BLaER1 treated with 17β-estradiol and CSF1 and Interleukin-3, amounts not matched to agents 10 nM and 100 nM (cell line): ENCODE results near the gene NAA38.
"Not testable (repeated sequence)": the region's sequence is repeated elsewhere in the genome, so short reads cannot be mapped to it uniquely, and the experiment has no call there.

ENCODE experiments used
- H3K27ac ChIP-seq, 11 experiments: shearing (Covaris generic); formaldehyde crosslinking; 2 replicates each; pipeline ENCODE4 v1.8.1; 2022
- H3K27me3 ChIP-seq, 11 experiments: shearing (Covaris generic); formaldehyde crosslinking; 2 replicates each; pipeline ENCODE4 v1.8.1; 2022
- H3K36me3 ChIP-seq, 11 experiments: shearing (Covaris generic); formaldehyde crosslinking; 2 replicates each; pipeline ENCODE4 v1.8.1; 2022
- H3K4me1 ChIP-seq, 10 experiments: shearing (Covaris generic); formaldehyde crosslinking; 2 replicates each; pipeline ENCODE4 v1.8.1; 2022
- H3K4me2 ChIP-seq, 11 experiments: shearing (Covaris generic); formaldehyde crosslinking; 2 replicates each; pipeline ENCODE4 v1.8.1; 2022
- H3K4me3 ChIP-seq, 10 experiments: shearing (Covaris generic); formaldehyde crosslinking; 2 replicates each; pipeline ENCODE4 v1.8.1; 2022
- H3K9ac ChIP-seq, 11 experiments: shearing (Covaris generic); formaldehyde crosslinking; 2 replicates each; pipeline ENCODE4 v1.8.1; 2022
- H3K9me3 ChIP-seq, 11 experiments: shearing (Covaris generic); formaldehyde crosslinking; replicated peaks in 1 of 11; 2 replicates each; pipeline ENCODE4 v1.8.1; 2022
- H4K20me1 ChIP-seq, 11 experiments: shearing (Covaris generic); formaldehyde crosslinking; 2 replicates each; pipeline ENCODE4 v1.8.1; 2022
- Cebpa-rat ChIP-seq, 11 experiments: shearing (Covaris generic); IDR thresholded peaks; 2 replicates each; pipeline ENCODE4 v1.8.1; 2022

The NAA38 gene

DNA sequence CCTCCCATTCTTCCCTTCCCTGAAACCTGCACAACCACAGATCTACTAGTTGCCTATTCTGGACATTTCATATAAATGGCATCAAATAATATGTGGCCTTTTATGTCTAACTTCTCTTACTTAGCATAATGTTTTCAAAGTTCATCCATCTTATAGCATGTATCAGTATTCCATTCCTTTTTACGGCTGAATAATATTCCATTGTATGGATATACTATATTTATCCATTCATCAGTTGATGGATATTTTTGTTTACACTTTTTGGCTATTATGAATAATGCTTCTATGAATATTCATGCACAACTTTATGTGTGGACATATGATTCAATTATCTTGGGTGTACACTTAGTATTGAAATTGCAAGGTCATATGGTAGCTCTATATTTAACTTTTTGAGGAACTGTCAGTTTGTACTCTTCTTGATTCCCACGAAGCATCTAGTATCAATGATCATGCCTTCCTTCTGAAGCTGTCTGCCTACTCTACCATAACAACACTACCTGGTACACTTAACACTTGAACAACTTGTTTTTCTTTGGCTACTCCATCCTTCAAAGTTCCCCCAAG, 18.5 kb upstream of the NAA38 start:
- no peaks in the 10 kb centered on the region for H3K9me3 ChIP-seq
- no peak overlapping the region for H3K4me3 ChIP-seq
- no peaks in the 10 kb centered on the region for H3K27me3 ChIP-seq
- no peak overlapping the region for H3K9ac ChIP-seq
- H3K36me3 ChIP-seq, result peaks cover 24 to 85% (median 45%) of the 10 kb centered on the region in 11 experiments
- no peak for TF ChIP-seq Cebpa-rat (IDR thresholded peaks at IDR 0.05)
- peaks cover 13 to 63% (median 22%) of the 10 kb centered on the region in 10 experiments for H3K4me1 ChIP-seq
- H3K27ac ChIP-seq, result 0 out of 22 replicates have a peak overlapping the region, but pooled peaks of 1 of the 11 experiments have one; percentile 16
- no peaks in the 10 kb centered on the region; a peak in 1 of 22 replicates for H4K20me1 ChIP-seq
- peak overlapping the region in 5 of 11 experiments; percentile 15 to 70 (median 48); a peak in 9 of 22 replicates for H3K4me2 ChIP-seq

DNA sequence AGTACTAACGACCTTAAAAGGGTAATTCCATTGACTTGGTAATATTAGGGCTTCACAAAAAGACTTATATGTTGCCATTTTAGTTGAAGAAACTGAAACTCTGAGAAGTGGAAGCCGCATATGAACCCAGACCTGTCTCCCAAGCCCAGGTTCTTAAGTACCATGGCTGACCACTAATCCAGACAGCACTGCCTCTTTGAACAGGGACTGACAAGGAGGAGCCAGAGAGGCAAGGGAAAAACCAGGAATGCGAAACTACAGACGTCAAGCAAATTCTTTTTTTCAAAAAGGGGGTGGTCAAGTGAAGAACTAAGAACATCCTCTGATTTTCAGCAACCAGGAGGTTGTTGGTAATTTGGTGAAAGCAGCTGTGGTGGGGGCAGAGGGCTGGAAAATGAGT, 15.7 kb upstream of the NAA38 start:
- Histone ChIP-seq H3K9me3 (no peaks in the 10 kb centered on the region), H3K4me1 (peaks cover 18 to 64% (median 29%) of the 10 kb centered on the region in 10 experiments), H3K9ac (peak overlapping the region in 1 of 11 experiments; percentile 23; a peak in 1 of 22 replicates), H3K4me2 (peak overlapping the region in 1 of 11 experiments; percentile 83; a peak in 1 of 22 replicates), H3K36me3 (peaks cover 22 to 61% (median 39%) of the 10 kb centered on the region in 11 experiments), H3K27me3 (no peaks in the 10 kb centered on the region), H4K20me1 (no peaks in the 10 kb centered on the region; a peak in 1 of 22 replicates), H3K4me3 (no peak overlapping the region), H3K27ac (no peak overlapping the region)
- TF ChIP-seq Cebpa-rat (IDR thresholded peaks at IDR 0.05), result no peak

DNA sequence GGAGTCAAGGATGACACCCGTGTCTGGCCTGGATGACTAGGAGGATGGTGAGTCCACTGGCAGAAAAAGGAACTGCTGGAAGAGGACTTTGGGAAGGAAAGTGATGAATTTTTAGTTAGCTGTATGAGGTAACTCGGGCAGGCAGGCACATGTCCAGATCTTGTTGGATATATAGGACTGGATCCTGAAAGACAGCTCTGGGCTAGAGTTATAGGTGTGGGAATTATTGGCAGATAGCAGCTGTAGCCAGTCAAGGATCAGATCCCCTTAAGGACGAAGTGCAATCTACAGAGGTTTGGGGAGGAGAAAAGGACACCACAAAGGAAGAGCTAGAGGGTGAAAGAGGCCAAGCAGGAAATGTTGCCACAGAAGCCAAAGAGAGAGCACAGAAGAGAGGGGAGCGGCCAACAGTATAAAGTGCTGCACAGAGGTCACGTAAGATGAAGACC, 10.5 kb upstream of the NAA38 start:
- no peak for TF ChIP-seq Cebpa-rat (IDR thresholded peaks at IDR 0.05)
- Histone ChIP-seq H3K4me1 (peaks cover 25 to 51% (median 32%) of the 10 kb centered on the region in 10 experiments), H3K4me2 (peak overlapping the region; percentile 67 to 86 (median 78)), H3K9me3 (no peaks in the 10 kb centered on the region), H4K20me1 (peaks cover 0 to 2% (median 0%) of the 10 kb centered on the region in 11 experiments; a peak in 2 of 22 replicates), H3K27me3 (no peaks in the 10 kb centered on the region), H3K27ac (peak overlapping the region in 10 of 11 experiments; percentile 11 to 67 (median 54); a peak in 17 of 22 replicates), H3K4me3 (peak overlapping the region in 3 of 10 experiments; percentile 7 to 35 (median 26); a peak in 4 of 20 replicates), H3K36me3 (peaks cover 15 to 47% (median 30%) of the 10 kb centered on the region in 11 experiments; a peak in 19 of 22 replicates), H3K9ac (peak overlapping the region in 9 of 11 experiments; percentile 6 to 56 (median 42); a peak in 15 of 22 replicates)

DNA sequence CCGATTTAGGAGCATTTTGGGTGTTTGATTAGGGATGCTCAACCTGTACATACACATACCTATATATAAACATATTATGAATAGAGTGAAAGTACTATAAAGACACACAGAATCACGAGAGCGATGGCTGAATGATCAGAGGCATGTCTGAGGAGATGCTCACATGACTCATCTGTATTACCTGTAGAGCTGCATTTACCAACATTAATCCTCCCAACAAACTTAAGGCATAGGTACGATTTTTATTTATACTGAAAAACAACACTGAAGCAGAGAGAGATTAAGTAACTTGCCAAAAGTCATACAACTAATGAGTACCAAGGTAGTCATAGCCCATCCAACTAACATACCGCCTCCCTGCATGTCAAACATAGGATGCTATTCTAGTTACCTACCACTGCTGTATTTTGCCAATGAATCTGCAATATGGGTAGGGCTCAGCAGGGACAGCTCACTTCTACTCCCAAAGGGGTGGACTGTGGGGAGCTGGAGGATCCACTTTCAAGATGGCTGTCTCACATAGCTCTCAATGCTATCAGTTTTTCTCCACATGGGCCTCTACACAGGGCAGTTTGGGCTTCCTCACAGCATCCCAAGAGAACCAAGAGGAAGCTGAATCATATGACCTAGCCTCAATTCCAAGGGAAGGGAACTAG, 7.8 kb upstream of the NAA38 start:
- H3K36me3 ChIP-seq, result peaks cover 4 to 55% (median 25%) of the 10 kb centered on the region in 11 experiments; a peak in 19 of 22 replicates
- H3K4me3 ChIP-seq, result no peak overlapping the region
- no peaks in the 10 kb centered on the region for H3K9me3 ChIP-seq
- H3K4me2 ChIP-seq, result no peak overlapping the region
- H3K27me3 ChIP-seq, result no peaks in the 10 kb centered on the region
- 0 out of 22 replicates have a peak overlapping the region, but pooled peaks of 1 of the 11 experiments have one; percentile 2 for H3K27ac ChIP-seq
- no peak for TF ChIP-seq Cebpa-rat (IDR thresholded peaks at IDR 0.05)
- peaks cover 0 to 2% (median 0%) of the 10 kb centered on the region in 11 experiments; a peak in 2 of 22 replicates for H4K20me1 ChIP-seq
- H3K4me1 ChIP-seq, result peaks cover 25 to 40% (median 30%) of the 10 kb centered on the region in 10 experiments
- no peak overlapping the region for H3K9ac ChIP-seq

DNA sequence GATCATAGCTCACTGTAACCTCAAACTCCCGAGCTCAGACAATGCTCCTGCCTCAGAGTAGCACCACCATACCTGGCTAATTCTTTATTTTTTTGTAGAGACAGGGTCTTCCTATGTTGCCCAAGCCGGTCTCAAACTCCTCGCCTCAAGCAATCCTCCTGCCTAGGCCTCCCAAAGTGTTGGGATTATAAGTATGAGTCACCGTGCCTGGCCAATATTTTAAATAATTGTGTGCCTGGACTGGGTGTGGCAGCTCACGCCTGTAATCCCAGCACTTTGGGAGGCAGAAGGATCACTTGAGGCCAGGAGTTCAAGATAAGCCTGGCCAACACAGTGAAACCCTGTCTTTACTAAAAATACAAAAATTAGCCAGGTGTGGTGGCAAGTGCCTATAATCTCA, 7.0 kb upstream of the NAA38 start:
- H3K4me2 ChIP-seq, H3K27ac ChIP-seq, H3K4me3 ChIP-seq, H3K27me3 ChIP-seq, H3K9me3 ChIP-seq, H4K20me1 ChIP-seq: not testable (repeated sequence)
- Histone ChIP-seq H3K9ac (peak overlapping the region in 4 of 11 experiments; percentile 6 to 37 (median 20); a peak in 2 of 22 replicates), H3K36me3 (peaks cover 4 to 62% (median 33%) of the 10 kb centered on the region in 11 experiments; a peak in 19 of 22 replicates), H3K4me1 (peaks cover 17 to 36% (median 26%) of the 10 kb centered on the region in 10 experiments)

DNA sequence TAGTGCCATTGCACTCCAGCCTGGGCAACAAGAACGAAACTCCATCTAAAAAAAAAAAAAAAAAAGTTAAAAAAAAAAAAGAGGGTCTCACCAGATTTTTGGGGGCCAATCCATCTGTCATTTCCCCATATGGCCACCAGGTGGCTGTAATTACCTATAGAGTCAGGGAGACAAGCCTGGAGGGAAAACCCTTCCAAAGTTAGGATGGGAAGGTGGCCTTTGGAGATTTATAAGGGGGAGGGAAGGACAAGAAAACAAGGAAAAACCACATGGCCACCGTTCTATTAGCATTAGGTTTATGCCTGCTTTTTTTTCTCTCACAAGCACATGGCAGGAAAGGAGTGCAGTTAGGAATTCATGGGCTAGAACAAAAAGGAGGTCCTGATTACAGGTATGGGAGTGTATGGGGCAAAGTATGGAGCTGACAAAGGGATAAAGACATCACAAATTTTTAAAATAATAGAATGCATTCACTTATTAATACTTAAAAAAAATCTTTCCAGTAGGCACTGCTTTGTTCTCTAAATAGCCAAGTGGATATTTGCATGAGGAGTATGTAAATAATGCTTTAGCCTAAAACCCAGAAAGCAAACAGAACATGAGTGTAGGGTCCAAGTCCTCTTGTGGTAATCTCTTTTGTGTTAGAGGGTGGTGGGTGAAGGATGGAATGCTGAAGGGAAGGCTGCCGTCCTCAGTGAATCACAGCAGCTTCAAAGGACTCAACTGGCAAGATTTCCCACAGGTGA, 5.5 kb upstream of the NAA38 start:
- no peak for TF ChIP-seq Cebpa-rat (IDR thresholded peaks at IDR 0.05)
- no peak overlapping the region for H3K9ac ChIP-seq

DNA sequence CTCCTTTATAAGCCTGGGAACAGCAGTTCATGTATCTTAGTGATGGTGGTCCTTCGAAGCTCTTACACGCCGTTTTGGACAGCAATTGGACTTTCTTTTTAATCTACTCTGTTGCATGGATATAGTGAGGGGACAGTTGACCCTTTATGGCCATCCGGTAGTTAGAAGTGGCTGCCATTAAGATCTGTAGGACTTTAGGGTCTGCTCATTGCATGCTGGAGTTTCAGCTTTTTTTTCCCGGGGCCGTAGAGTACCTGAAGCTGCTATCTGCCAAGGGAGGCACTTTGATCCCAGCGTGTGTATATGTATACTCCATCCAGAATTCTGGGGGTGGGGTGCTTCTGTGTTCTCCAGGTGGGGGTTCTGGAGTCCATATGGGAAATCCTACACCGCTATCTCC, 1.7 kb upstream of the NAA38 start:
- H3K4me1 ChIP-seq, result peaks cover 31 to 45% (median 38%) of the 10 kb centered on the region in 10 experiments
- H3K9ac ChIP-seq, result peak overlapping the region; percentile 87 to 97 (median 94)
- no peaks in the 10 kb centered on the region for H3K27me3 ChIP-seq
- no peaks in the 10 kb centered on the region for H3K9me3 ChIP-seq
- no peak for TF ChIP-seq Cebpa-rat (IDR thresholded peaks at IDR 0.05)
- peak overlapping the region; percentile 85 to 100 (median 98) for H3K4me2 ChIP-seq
- H3K4me3 ChIP-seq, result peak overlapping the region in 9 of 10 experiments; percentile 65 to 82 (median 74); a peak in 15 of 20 replicates
- peaks cover 0 to 18% (median 2%) of the 10 kb centered on the region in 11 experiments; a peak in 7 of 22 replicates for H4K20me1 ChIP-seq
- H3K27ac ChIP-seq, result peak overlapping the region in 9 of 11 experiments; percentile 89 to 99 (median 97); a peak in 14 of 22 replicates
- peaks cover 14 to 61% (median 42%) of the 10 kb centered on the region in 11 experiments; a peak in 20 of 22 replicates for H3K36me3 ChIP-seq

More for the DNA sequence above, 5.5 kb upstream of the NAA38 start:
- H3K4me3 ChIP-seq, result no peak overlapping the region
- no peaks in the 10 kb centered on the region for H3K9me3 ChIP-seq
- H3K27ac ChIP-seq, result no peak overlapping the region
- H3K27me3 ChIP-seq, result no peaks in the 10 kb centered on the region
- peaks cover 18 to 36% (median 26%) of the 10 kb centered on the region in 10 experiments for H3K4me1 ChIP-seq
- H3K4me2 ChIP-seq, result no peak overlapping the region
- H3K36me3 ChIP-seq, result peaks cover 4 to 69% (median 36%) of the 10 kb centered on the region in 11 experiments; a peak in 19 of 22 replicates
- H4K20me1 ChIP-seq, result peaks cover 0 to 2% (median 0%) of the 10 kb centered on the region in 11 experiments; a peak in 2 of 22 replicates

DNA sequence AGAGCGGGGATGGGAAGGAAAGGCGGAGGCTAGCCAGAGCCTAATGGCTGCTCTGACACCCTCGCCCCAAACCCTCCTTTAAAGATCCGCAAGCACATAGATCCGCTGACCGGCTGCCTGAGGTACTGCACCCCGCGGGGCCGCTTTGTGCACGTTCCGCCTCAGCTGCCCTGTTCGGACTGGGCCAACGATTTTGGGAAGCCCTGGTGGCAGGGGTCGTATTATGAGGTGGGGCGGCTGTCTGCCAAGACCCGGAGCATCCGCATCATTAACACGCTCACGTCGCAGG, 1.1 kb upstream of the NAA38 start:
- peak overlapping the region; percentile 80 to 99 (median 96); a peak in 21 of 22 replicates for H3K27ac ChIP-seq
- H3K4me1 ChIP-seq, result peaks cover 31 to 45% (median 38%) of the 10 kb centered on the region in 10 experiments
- peaks cover 19 to 61% (median 46%) of the 10 kb centered on the region in 11 experiments for H3K36me3 ChIP-seq
- no peaks in the 10 kb centered on the region for H3K27me3 ChIP-seq
- H3K9ac ChIP-seq, result peak overlapping the region; percentile 87 to 97 (median 94)
- no peaks in the 10 kb centered on the region for H3K9me3 ChIP-seq
- peak overlapping the region; percentile 85 to 100 (median 98) for H3K4me2 ChIP-seq
- H3K4me3 ChIP-seq, result peak overlapping the region; percentile 57 to 82 (median 73)
- peaks cover 0 to 23% (median 2%) of the 10 kb centered on the region in 11 experiments; a peak in 9 of 22 replicates for H4K20me1 ChIP-seq
- TF ChIP-seq Cebpa-rat (IDR thresholded peaks at IDR 0.05), result no peak
